ENCODE results near the gene FOXQ1. TPM values are rescaled to one million over a fixed set of nuclear protein-coding genes. Genes with fewer than 3 reads are reported as not detected.

The FOXQ1 gene
- total and polyA plus RNA-seq, 2 of the 13 experiments (the other 11 are each of a cell fraction or from before 2014, with no cell fraction given), result 35.2 to 39.8 TPM

- TF ChIP-seq ZNF644 (CRISPR knock-in tag; IDR thresholded peaks at IDR 0.05; ENCODE audit: low read depth) (no peak), CREB1 (IDR thresholded peaks at IDR 0.05) (no peak), CREB1 (CRISPR knock-in tag; IDR thresholded peaks at IDR 0.05) (0 out of 2 replicates have a peak, but pooled peaks have one; percentile 18), HNF1A (IDR thresholded peaks at IDR 0.05; ENCODE audit: low read depth) (no peak), HNF1A (CRISPR knock-in tag; IDR thresholded peaks at IDR 0.05; ENCODE audit: borderline replicate concordance) (peak; percentile 70; the same call in 1 of the 2 replicates), TRIM24 (CRISPR knock-in tag; IDR thresholded peaks at IDR 0.05) (0 out of 2 replicates have a peak, but pooled peaks have one; percentile 39), ATRX (CRISPR knock-in tag; IDR thresholded peaks at IDR 0.05; ENCODE audit: borderline replicate concordance) (no peak), ZNF768 (CRISPR knock-in tag; IDR thresholded peaks at IDR 0.05) (peak; percentile 37; the same call in 1 of the 2 replicates), ZBTB38 (CRISPR knock-in tag; IDR thresholded peaks at IDR 0.05) (peak; percentile 96), HNRNPL (IDR thresholded peaks at IDR 0.05; ENCODE audit: low read depth, low read length) (peak; percentile 98), ZNF598 (CRISPR knock-in tag; IDR thresholded peaks at IDR 0.05; ENCODE audit: borderline replicate concordance) (0 out of 2 replicates have a peak, but pooled peaks have one; percentile 57), HNRNPK (IDR thresholded peaks at IDR 0.05; ENCODE audit: low read depth, low read length, poor library complexity, severe bottlenecking) (peak; percentile 95), ZSCAN25 (CRISPR knock-in tag; IDR thresholded peaks at IDR 0.05) (peak; percentile 88; the same call in 1 of the 2 replicates), ZNF775 (CRISPR knock-in tag; IDR thresholded peaks at IDR 0.05; ENCODE audit: borderline replicate concordance) (no peak), ZNF263 (CRISPR knock-in tag; IDR thresholded peaks at IDR 0.05) (0 out of 2 replicates have a peak, but pooled peaks have one; percentile 11), SALL1 (CRISPR knock-in tag; IDR thresholded peaks at IDR 0.05) (peak; percentile 72), EP300 (IDR thresholded peaks at IDR 0.05; ENCODE audit: low read depth in 2 of 2, low read length in 2 of 2) (peak in 1 of 2 experiments; percentile 55; a peak in 1 of 4 replicates), EP300 (CRISPR knock-in tag; IDR thresholded peaks at IDR 0.05; ENCODE audit: borderline replicate concordance) (peak; percentile 50; the same call in 1 of the 2 replicates)
- TF ChIP-seq, protein P1, sequence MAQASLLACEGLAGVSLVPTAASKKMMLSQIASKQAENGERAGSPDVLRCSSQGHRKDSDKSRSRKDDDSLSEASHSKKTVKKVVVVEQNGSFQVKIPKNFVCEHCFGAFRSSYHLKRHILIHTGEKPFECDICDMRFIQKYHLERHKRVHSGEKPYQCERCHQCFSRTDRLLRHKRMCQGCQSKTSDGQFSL (CRISPR knock-in tag; IDR thresholded peaks at IDR 0.05), result 0 out of 2 replicates have a peak, but pooled peaks have one; percentile 49
- TF ChIP-seq, protein P2, sequence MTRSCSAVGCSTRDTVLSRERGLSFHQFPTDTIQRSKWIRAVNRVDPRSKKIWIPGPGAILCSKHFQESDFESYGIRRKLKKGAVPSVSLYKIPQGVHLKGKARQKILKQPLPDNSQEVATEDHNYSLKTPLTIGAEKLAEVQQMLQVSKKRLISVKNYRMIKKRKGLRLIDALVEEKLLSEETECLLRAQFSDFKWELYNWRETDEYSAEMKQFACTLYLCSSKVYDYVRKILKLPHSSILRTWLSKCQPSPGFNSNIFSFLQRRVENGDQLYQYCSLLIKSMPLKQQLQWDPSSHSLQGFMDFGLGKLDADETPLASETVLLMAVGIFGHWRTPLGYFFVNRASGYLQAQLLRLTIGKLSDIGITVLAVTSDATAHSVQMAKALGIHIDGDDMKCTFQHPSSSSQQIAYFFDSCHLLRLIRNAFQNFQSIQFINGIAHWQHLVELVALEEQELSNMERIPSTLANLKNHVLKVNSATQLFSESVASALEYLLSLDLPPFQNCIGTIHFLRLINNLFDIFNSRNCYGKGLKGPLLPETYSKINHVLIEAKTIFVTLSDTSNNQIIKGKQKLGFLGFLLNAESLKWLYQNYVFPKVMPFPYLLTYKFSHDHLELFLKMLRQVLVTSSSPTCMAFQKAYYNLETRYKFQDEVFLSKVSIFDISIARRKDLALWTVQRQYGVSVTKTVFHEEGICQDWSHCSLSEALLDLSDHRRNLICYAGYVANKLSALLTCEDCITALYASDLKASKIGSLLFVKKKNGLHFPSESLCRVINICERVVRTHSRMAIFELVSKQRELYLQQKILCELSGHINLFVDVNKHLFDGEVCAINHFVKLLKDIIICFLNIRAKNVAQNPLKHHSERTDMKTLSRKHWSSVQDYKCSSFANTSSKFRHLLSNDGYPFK (CRISPR knock-in tag; IDR thresholded peaks at IDR 0.05; ENCODE audit: borderline replicate concordance), result 0 out of 2 replicates have a peak, but pooled peaks have one; percentile 42
- TF ChIP-seq, protein P3, sequence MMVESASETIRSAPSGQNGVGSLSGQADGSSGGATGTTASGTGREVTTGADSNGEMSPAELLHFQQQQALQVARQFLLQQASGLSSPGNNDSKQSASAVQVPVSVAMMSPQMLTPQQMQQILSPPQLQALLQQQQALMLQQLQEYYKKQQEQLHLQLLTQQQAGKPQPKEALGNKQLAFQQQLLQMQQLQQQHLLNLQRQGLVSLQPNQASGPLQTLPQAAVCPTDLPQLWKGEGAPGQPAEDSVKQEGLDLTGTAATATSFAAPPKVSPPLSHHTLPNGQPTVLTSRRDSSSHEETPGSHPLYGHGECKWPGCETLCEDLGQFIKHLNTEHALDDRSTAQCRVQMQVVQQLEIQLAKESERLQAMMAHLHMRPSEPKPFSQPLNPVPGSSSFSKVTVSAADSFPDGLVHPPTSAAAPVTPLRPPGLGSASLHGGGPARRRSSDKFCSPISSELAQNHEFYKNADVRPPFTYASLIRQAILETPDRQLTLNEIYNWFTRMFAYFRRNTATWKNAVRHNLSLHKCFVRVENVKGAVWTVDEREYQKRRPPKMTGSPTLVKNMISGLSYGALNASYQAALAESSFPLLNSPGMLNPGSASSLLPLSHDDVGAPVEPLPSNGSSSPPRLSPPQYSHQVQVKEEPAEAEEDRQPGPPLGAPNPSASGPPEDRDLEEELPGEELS (CRISPR knock-in tag; IDR thresholded peaks at IDR 0.05), result peak; percentile 29; the same call in 1 of the 2 replicates
Measured at GRCh38 chr6:1317302-1317815, 5.5 kb downstream of the FOXQ1 start (continued).
